Measurements from ENCODE around the gene SNX25.
"Not testable (repeated sequence)": the region's sequence is repeated elsewhere in the genome, so short reads cannot be mapped to it uniquely, and the experiment has no call there.

Gene SNX25

GRCh38 chr4:185359767-185360446 is 150.5 kb downstream of the SNX25 start:
- ATAC-seq, result peak; percentile 74

GRCh38 chr4:185361872-185362271 is 152.5 kb downstream of the SNX25 start:
- no peak for TF ChIP-seq SNAI2 (CRISPR knock-in tag; IDR thresholded peaks at IDR 0.05)
- no peak for TF ChIP-seq TSHZ2 (CRISPR knock-in tag; IDR thresholded peaks at IDR 0.05)
- no peak for TF ChIP-seq CSRNP3 (CRISPR knock-in tag; IDR thresholded peaks at IDR 0.05)
- no peak for TF ChIP-seq TOX (CRISPR knock-in tag; IDR thresholded peaks at IDR 0.05; ENCODE audit: borderline replicate concordance)
- TF ChIP-seq ESRRG (CRISPR knock-in tag; IDR thresholded peaks at IDR 0.05), result no peak
- TF ChIP-seq ISL1 (CRISPR knock-in tag; IDR thresholded peaks at IDR 0.05), result no peak
- TF ChIP-seq ARNTL (CRISPR knock-in tag; IDR thresholded peaks at IDR 0.05; ENCODE audit: borderline replicate concordance, low read depth), result no peak
- no peak for TF ChIP-seq ZNF70 (CRISPR knock-in tag; IDR thresholded peaks at IDR 0.05)
- no peak for TF ChIP-seq GLIS3 (CRISPR knock-in tag; IDR thresholded peaks at IDR 0.05)
- no peak for TF ChIP-seq PPARA (CRISPR knock-in tag; IDR thresholded peaks at IDR 0.05; ENCODE audit: borderline replicate concordance)
- TF ChIP-seq BACH2 (CRISPR knock-in tag; IDR thresholded peaks at IDR 0.05; ENCODE audit: borderline replicate concordance), result no peak
- no peak for TF ChIP-seq ZFP30 (CRISPR knock-in tag; IDR thresholded peaks at IDR 0.05)
- TF ChIP-seq ZFP3 (CRISPR knock-in tag; IDR thresholded peaks at IDR 0.05), result no peak
- TF ChIP-seq PATZ1 (CRISPR knock-in tag; IDR thresholded peaks at IDR 0.05; ENCODE audit: borderline replicate concordance), result no peak
- no peak for TF ChIP-seq ZC3H10 (CRISPR knock-in tag; IDR thresholded peaks at IDR 0.05)
- no peak for TF ChIP-seq CREB5 (CRISPR knock-in tag; IDR thresholded peaks at IDR 0.05; ENCODE audit: low read depth)
- no peak for TF ChIP-seq POU6F1 (CRISPR knock-in tag; IDR thresholded peaks at IDR 0.05; ENCODE audit: borderline replicate concordance, low read depth)
- TF ChIP-seq ZNF8 (CRISPR knock-in tag; IDR thresholded peaks at IDR 0.05), result no peak
- ATAC-seq, result no peak

More at GRCh38 chr4:185359767-185360446, 150.5 kb downstream of the SNX25 start:
- TF ChIP-seq ISL1 (CRISPR knock-in tag; IDR thresholded peaks at IDR 0.05), result 0 out of 2 replicates have a peak, but pooled peaks have one; percentile 19
- TF ChIP-seq TOX (CRISPR knock-in tag; IDR thresholded peaks at IDR 0.05; ENCODE audit: borderline replicate concordance), result no peak
- 0 out of 2 replicates have a peak, but pooled peaks have one; percentile 32 for TF ChIP-seq ZFP3 (CRISPR knock-in tag; IDR thresholded peaks at IDR 0.05)
- TF ChIP-seq ZNF8 (CRISPR knock-in tag; IDR thresholded peaks at IDR 0.05), result no peak

- not testable (repeated sequence) for ATAC-seq
Measured at GRCh38 chr4:185362570-185362969, 153.2 kb downstream of the SNX25 start.

GRCh38 chr4:185363251-185363650 is 153.9 kb downstream of the SNX25 start:
- no peak for ATAC-seq
- TF ChIP-seq ESRRG (CRISPR knock-in tag; IDR thresholded peaks at IDR 0.05) (no peak), PATZ1 (CRISPR knock-in tag; IDR thresholded peaks at IDR 0.05; ENCODE audit: borderline replicate concordance) (no peak), ZFP3 (CRISPR knock-in tag; IDR thresholded peaks at IDR 0.05) (no peak), PPARA (CRISPR knock-in tag; IDR thresholded peaks at IDR 0.05; ENCODE audit: borderline replicate concordance) (no peak), ZFP30 (CRISPR knock-in tag; IDR thresholded peaks at IDR 0.05) (no peak), ARNTL (CRISPR knock-in tag; IDR thresholded peaks at IDR 0.05; ENCODE audit: borderline replicate concordance, low read depth) (no peak), TSHZ2 (CRISPR knock-in tag; IDR thresholded peaks at IDR 0.05) (no peak), ZNF565 (CRISPR knock-in tag; conservative IDR thresholded peaks at IDR 0.05; ENCODE audit: low read depth) (no peak), SNAI2 (CRISPR knock-in tag; IDR thresholded peaks at IDR 0.05) (no peak), ZC3H10 (CRISPR knock-in tag; IDR thresholded peaks at IDR 0.05) (no peak), CSDC2 (CRISPR knock-in tag; IDR thresholded peaks at IDR 0.05) (no peak), GLIS3 (CRISPR knock-in tag; IDR thresholded peaks at IDR 0.05) (no peak)
